ENCODE results near the gene G6PC1.

The G6PC1 gene

GRCh38 chr17:42937712-42938596, 37.4 kb downstream of the G6PC1 start:
- DNase-seq (ENCODE audit: low spot score), result peak; percentile 48

GRCh38 chr17:42944211-42944610, 43.6 kb downstream of the G6PC1 start:
- no peak for DNase-seq (ENCODE audit: low spot score)

DNA sequence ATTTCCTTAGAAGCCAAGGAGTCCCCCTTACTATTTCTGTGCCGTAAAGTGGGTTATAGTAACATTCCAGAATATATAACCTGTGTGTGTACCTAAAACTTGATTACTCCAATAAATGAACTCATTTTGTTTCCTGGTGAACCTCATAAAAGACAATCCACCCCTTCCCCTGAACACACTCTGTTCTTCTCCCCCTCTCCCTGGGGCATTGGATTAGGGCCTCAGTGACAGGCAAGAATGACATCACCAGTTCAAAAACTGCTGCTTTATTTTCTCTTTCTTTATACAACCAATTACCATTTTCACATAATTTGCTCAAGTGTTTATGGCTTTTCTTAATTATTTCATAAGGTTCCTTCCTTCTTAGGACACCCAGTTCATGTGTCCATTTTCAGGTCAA, 46.2 kb downstream of the G6PC1 start:
- DNase-seq (ENCODE audit: low spot score), result no peak

GRCh38 chr17:42950044-42950783, 49.6 kb downstream of the G6PC1 start:
- no peak for DNase-seq (ENCODE audit: low spot score)
